ENCODE measurements around the gene MRE11. TPM values are rescaled to one million over a fixed set of nuclear protein-coding genes. Genes with fewer than 3 reads are reported as not detected.

MRE11 gene
- polyA plus RNA-seq, 2 of the 4 experiments (the other 2 are of a cell fraction) = 19.2 to 28.4 TPM

GRCh38 chr11:94518300-94518699, 24.7 kb upstream of the MRE11 start:
- FAIRE-seq = no peak
- H3K4me1 ChIP-seq = no peaks in the 10 kb centered on the region
- ATAC-seq = no peak
- TF ChIP-seq, protein P1, sequence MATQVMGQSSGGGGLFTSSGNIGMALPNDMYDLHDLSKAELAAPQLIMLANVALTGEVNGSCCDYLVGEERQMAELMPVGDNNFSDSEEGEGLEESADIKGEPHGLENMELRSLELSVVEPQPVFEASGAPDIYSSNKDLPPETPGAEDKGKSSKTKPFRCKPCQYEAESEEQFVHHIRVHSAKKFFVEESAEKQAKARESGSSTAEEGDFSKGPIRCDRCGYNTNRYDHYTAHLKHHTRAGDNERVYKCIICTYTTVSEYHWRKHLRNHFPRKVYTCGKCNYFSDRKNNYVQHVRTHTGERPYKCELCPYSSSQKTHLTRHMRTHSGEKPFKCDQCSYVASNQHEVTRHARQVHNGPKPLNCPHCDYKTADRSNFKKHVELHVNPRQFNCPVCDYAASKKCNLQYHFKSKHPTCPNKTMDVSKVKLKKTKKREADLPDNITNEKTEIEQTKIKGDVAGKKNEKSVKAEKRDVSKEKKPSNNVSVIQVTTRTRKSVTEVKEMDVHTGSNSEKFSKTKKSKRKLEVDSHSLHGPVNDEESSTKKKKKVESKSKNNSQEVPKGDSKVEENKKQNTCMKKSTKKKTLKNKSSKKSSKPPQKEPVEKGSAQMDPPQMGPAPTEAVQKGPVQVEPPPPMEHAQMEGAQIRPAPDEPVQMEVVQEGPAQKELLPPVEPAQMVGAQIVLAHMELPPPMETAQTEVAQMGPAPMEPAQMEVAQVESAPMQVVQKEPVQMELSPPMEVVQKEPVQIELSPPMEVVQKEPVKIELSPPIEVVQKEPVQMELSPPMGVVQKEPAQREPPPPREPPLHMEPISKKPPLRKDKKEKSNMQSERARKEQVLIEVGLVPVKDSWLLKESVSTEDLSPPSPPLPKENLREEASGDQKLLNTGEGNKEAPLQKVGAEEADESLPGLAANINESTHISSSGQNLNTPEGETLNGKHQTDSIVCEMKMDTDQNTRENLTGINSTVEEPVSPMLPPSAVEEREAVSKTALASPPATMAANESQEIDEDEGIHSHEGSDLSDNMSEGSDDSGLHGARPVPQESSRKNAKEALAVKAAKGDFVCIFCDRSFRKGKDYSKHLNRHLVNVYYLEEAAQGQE (IDR thresholded peaks at IDR 0.05) = no peak
- TF ChIP-seq MAFK (IDR thresholded peaks at IDR 0.05; ENCODE audit: partially characterized antibody) = peak; percentile 83
- WGBS (ENCODE audit: missing lambda C conversion rate) = 38% methylated on average over 4 of the region's 4 CpGs
- H3K27ac ChIP-seq = no peak overlapping the region
- ChIA-PET CTCF (interaction anchor here (0.6 to 1.4 kb wide), 3 partner anchors 19 to 717 kb away, joined by 4 to 5 read pairs (median 4); no protein-coding TSS in a partner anchor), POLR2A (no interaction called here)
- no peak overlapping the region for H3K4me3 ChIP-seq
- no peaks in the 10 kb centered on the region for H3K9me3 ChIP-seq
- no peak overlapping the region for H3K4me2 ChIP-seq
- no peak for DNase-seq (ENCODE audit: low read depth in 1 of 2, low spot score in 1 of 2)

DNA sequence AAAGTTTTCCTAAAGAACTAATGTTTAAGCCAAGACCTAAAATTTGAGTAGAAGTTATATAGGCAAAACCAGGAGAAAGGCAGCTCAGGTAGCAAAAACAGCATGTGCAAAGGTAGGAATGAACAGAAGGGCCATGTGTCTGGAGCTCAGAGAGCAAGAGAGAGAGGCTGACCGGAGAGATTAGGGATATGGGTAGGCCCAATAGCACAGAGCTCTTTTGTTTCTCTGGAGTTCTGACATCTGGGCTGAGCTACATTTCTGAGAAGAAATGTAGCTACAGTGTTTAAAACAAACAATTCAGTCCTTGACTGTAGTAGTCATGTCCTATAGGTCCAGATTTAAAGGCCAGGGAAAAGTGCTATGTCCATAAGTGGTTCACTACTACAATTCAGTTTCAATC, 23.1 kb upstream of the MRE11 start:
- DNase-seq (ENCODE audit: low read depth in 1 of 2, low spot score in 1 of 2) (no peak), ATAC-seq (no peak), FAIRE-seq (no peak)
- Histone ChIP-seq H3K4me2 (no peak overlapping the region), H3K4me1 (no peaks in the 10 kb centered on the region), H3K4me3 (no peak overlapping the region), H3K27ac (no peak overlapping the region), H3K9me3 (no peaks in the 10 kb centered on the region)
- TF ChIP-seq MAFK (IDR thresholded peaks at IDR 0.05; ENCODE audit: partially characterized antibody) = no peak
- no peak for TF ChIP-seq CTCF (IDR thresholded peaks at IDR 0.05)
- TF ChIP-seq, protein P2, sequence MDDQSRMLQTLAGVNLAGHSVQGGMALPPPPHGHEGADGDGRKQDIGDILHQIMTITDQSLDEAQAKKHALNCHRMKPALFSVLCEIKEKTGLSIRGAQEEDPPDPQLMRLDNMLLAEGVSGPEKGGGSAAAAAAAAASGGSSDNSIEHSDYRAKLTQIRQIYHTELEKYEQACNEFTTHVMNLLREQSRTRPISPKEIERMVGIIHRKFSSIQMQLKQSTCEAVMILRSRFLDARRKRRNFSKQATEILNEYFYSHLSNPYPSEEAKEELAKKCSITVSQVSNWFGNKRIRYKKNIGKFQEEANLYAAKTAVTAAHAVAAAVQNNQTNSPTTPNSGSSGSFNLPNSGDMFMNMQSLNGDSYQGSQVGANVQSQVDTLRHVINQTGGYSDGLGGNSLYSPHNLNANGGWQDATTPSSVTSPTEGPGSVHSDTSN (IDR thresholded peaks at IDR 0.05) = no peak
- TF ChIP-seq BHLHE40 (IDR thresholded peaks at IDR 0.05; ENCODE audit: low read depth, low read length) = no peak
- no peak for TF ChIP-seq E2F6 (IDR thresholded peaks at IDR 0.05; ENCODE audit: borderline replicate concordance, low read depth)
- TF ChIP-seq USF2 (IDR thresholded peaks at IDR 0.05) = no peak
- WGBS (ENCODE audit: missing lambda C conversion rate) = 73% methylated on average over 1 of the region's 1 CpG
- POLR2A ChIA-PET = no interaction called here
- CTCF ChIA-PET = interaction anchor here (0.9 to 1.6 kb wide), 2 partner anchors 19 to 82 kb away, joined by 3 read pairs; no protein-coding TSS in a partner anchor

- FAIRE-seq (no peak), DNase-seq (ENCODE audit: low read depth in 1 of 2, low spot score in 1 of 2) (no peak), ATAC-seq (no peak)
- POLR2A ChIA-PET = no interaction called here
- H3K4me1 ChIP-seq = no peaks in the 10 kb centered on the region
- no peak overlapping the region for H3K4me2 ChIP-seq
- TF ChIP-seq HES2 (IDR thresholded peaks at IDR 0.05) (no peak), EHF (CRISPR knock-in tag; IDR thresholded peaks at IDR 0.05) (no peak), HDAC2 (IDR thresholded peaks at IDR 0.05) (no peak), HEYL (CRISPR knock-in tag; IDR thresholded peaks at IDR 0.05) (no peak), KDM1A (IDR thresholded peaks at IDR 0.05; ENCODE audit: low read depth) (no peak), HOXB13 (CRISPR knock-in tag; IDR thresholded peaks at IDR 0.05; ENCODE audit: low read depth) (no peak)
- TF ChIP-seq, protein P3, sequence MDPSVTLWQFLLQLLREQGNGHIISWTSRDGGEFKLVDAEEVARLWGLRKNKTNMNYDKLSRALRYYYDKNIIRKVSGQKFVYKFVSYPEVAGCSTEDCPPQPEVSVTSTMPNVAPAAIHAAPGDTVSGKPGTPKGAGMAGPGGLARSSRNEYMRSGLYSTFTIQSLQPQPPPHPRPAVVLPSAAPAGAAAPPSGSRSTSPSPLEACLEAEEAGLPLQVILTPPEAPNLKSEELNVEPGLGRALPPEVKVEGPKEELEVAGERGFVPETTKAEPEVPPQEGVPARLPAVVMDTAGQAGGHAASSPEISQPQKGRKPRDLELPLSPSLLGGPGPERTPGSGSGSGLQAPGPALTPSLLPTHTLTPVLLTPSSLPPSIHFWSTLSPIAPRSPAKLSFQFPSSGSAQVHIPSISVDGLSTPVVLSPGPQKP (IDR thresholded peaks at IDR 0.05; ENCODE audit: low read depth, low read length) = no peak
- no peak overlapping the region for H3K4me3 ChIP-seq
- H3K27ac ChIP-seq = no peak overlapping the region
- WGBS (ENCODE audit: missing lambda C conversion rate) = 44% methylated on average over 2 of the region's 2 CpGs
- H3K9me3 ChIP-seq = no peaks in the 10 kb centered on the region; the same call in 2 of the 3 replicates
- CTCF ChIA-PET = no interaction called here
These were observed 21.8 kb upstream of the MRE11 start for GRCh38 chr11:94515398-94515797.

Data from A549 (cell line).